Measurements from ENCODE around the gene CSPG5. TPM values are rescaled to one million over a fixed set of nuclear protein-coding genes. Genes with fewer than 3 reads are reported as not detected.

CSPG5 gene
- total RNA-seq, 1 donor: 0.10 TPM

GRCh38 chr3:47573190-47574172 is 5.2 kb downstream of the CSPG5 start:
- Histone ChIP-seq H3K4me3 (ENCODE audit: low read length) (no peak overlapping the region), H3K9me3 (ENCODE audit: low read depth, low read length) (no peaks in the 10 kb centered on the region), H3K4me1 (ENCODE audit: insufficient read depth, low read length) (peaks cover 7% of the 10 kb centered on the region), H3K27me3 (ENCODE audit: insufficient read depth, low read length) (peaks cover 16% of the 10 kb centered on the region)

GRCh38 chr3:47571391-47572175 is 7.1 kb downstream of the CSPG5 start:
- Histone ChIP-seq H3K4me1 (ENCODE audit: insufficient read depth, low read length) (no peaks in the 10 kb centered on the region), H3K27me3 (ENCODE audit: insufficient read depth, low read length) (peaks cover 5% of the 10 kb centered on the region), H3K4me3 (ENCODE audit: low read length) (no peak overlapping the region), H3K9me3 (ENCODE audit: low read depth, low read length) (no peaks in the 10 kb centered on the region)

- H3K4me3 ChIP-seq (ENCODE audit: low read length): no peak overlapping the region
Measured at GRCh38 chr3:47568901-47569300, 9.8 kb downstream of the CSPG5 start.

GRCh38 chr3:47567149-47567548 is 11.5 kb downstream of the CSPG5 start:
- H3K4me1 ChIP-seq (ENCODE audit: insufficient read depth, low read length): no peaks in the 10 kb centered on the region
- H3K9me3 ChIP-seq (ENCODE audit: low read depth, low read length): no peaks in the 10 kb centered on the region
- H3K27me3 ChIP-seq (ENCODE audit: insufficient read depth, low read length): no peaks in the 10 kb centered on the region
- no peak overlapping the region for H3K4me3 ChIP-seq (ENCODE audit: low read length)

More at GRCh38 chr3:47568901-47569300, 9.8 kb downstream of the CSPG5 start:
- no peaks in the 10 kb centered on the region for H3K27me3 ChIP-seq (ENCODE audit: insufficient read depth, low read length)
- no peaks in the 10 kb centered on the region for H3K9me3 ChIP-seq (ENCODE audit: low read depth, low read length)
- H3K4me1 ChIP-seq (ENCODE audit: insufficient read depth, low read length): no peaks in the 10 kb centered on the region

- Histone ChIP-seq H3K4me1 (ENCODE audit: insufficient read depth, low read length) (no peaks in the 10 kb centered on the region), H3K27me3 (ENCODE audit: insufficient read depth, low read length) (no peaks in the 10 kb centered on the region), H3K4me3 (ENCODE audit: low read length) (no peak overlapping the region), H3K9me3 (ENCODE audit: low read depth, low read length) (no peaks in the 10 kb centered on the region)
Measured at GRCh38 chr3:47566667-47567066, 12.0 kb downstream of the CSPG5 start.

GRCh38 chr3:47565734-47566550 is 12.7 kb downstream of the CSPG5 start:
- Histone ChIP-seq H3K4me1 (ENCODE audit: insufficient read depth, low read length) (no peaks in the 10 kb centered on the region), H3K4me3 (ENCODE audit: low read length) (no peak overlapping the region), H3K9me3 (ENCODE audit: low read depth, low read length) (no peaks in the 10 kb centered on the region), H3K27me3 (ENCODE audit: insufficient read depth, low read length) (no peaks in the 10 kb centered on the region)

- no peak overlapping the region for H3K4me3 ChIP-seq (ENCODE audit: low read length)
- H3K9me3 ChIP-seq (ENCODE audit: low read depth, low read length): no peaks in the 10 kb centered on the region
- H3K27me3 ChIP-seq (ENCODE audit: insufficient read depth, low read length): no peaks in the 10 kb centered on the region
- no peaks in the 10 kb centered on the region for H3K4me1 ChIP-seq (ENCODE audit: insufficient read depth, low read length)
Measured at GRCh38 chr3:47556351-47556750, 22.3 kb downstream of the CSPG5 start.

- H3K4me3 ChIP-seq (ENCODE audit: low read length): no peak overlapping the region
- H3K4me1 ChIP-seq (ENCODE audit: insufficient read depth, low read length): no peaks in the 10 kb centered on the region
- no peaks in the 10 kb centered on the region for H3K27me3 ChIP-seq (ENCODE audit: insufficient read depth, low read length)
- H3K9me3 ChIP-seq (ENCODE audit: low read depth, low read length): no peaks in the 10 kb centered on the region
Measured at GRCh38 chr3:47554335-47554734, 24.3 kb downstream of the CSPG5 start.

- H3K4me1 ChIP-seq (ENCODE audit: insufficient read depth, low read length): no peaks in the 10 kb centered on the region
- no peak overlapping the region for H3K4me3 ChIP-seq (ENCODE audit: low read length)
- H3K9me3 ChIP-seq (ENCODE audit: low read depth, low read length): no peaks in the 10 kb centered on the region
- H3K27me3 ChIP-seq (ENCODE audit: insufficient read depth, low read length): no peaks in the 10 kb centered on the region
Measured at GRCh38 chr3:47553407-47553806, 25.3 kb downstream of the CSPG5 start.

- Histone ChIP-seq H3K4me3 (ENCODE audit: low read length) (no peak overlapping the region), H3K4me1 (ENCODE audit: insufficient read depth, low read length) (no peaks in the 10 kb centered on the region), H3K9me3 (ENCODE audit: low read depth, low read length) (no peaks in the 10 kb centered on the region), H3K27me3 (ENCODE audit: insufficient read depth, low read length) (no peaks in the 10 kb centered on the region)
Measured at GRCh38 chr3:47542471-47543173, 36.0 kb downstream of the CSPG5 start.

GRCh38 chr3:47541583-47542108 is 37.0 kb downstream of the CSPG5 start:
- Histone ChIP-seq H3K9me3 (ENCODE audit: low read depth, low read length) (no peaks in the 10 kb centered on the region), H3K4me1 (ENCODE audit: insufficient read depth, low read length) (no peaks in the 10 kb centered on the region), H3K27me3 (ENCODE audit: insufficient read depth, low read length) (no peaks in the 10 kb centered on the region), H3K4me3 (ENCODE audit: low read length) (no peak overlapping the region)

GRCh38 chr3:47540281-47540680 is 38.4 kb downstream of the CSPG5 start:
- H3K4me1 ChIP-seq (ENCODE audit: insufficient read depth, low read length): no peaks in the 10 kb centered on the region
- H3K27me3 ChIP-seq (ENCODE audit: insufficient read depth, low read length): no peaks in the 10 kb centered on the region
- H3K9me3 ChIP-seq (ENCODE audit: low read depth, low read length): no peaks in the 10 kb centered on the region
- H3K4me3 ChIP-seq (ENCODE audit: low read length): no peak overlapping the region

- Histone ChIP-seq H3K4me1 (ENCODE audit: insufficient read depth, low read length) (no peaks in the 10 kb centered on the region), H3K4me3 (ENCODE audit: low read length) (no peak overlapping the region), H3K27me3 (ENCODE audit: insufficient read depth, low read length) (no peaks in the 10 kb centered on the region), H3K9me3 (ENCODE audit: low read depth, low read length) (no peaks in the 10 kb centered on the region)
Measured at GRCh38 chr3:47536967-47537366, 41.7 kb downstream of the CSPG5 start.
